Omental fat pad (tissue), 4 donors: ENCODE results near the gene C5orf24. TPM values are rescaled to one million over a fixed set of nuclear protein-coding genes. Genes with fewer than 3 reads are reported as not detected.
A peak's percentile ranks its signal among the peaks of the same experiment; 100 is the strongest.

Experiments used
- ATAC-seq: fragments of 150-250 bp; one replicate; pipeline ENCODE4 v1.9.1; 2016; ENCODE audit warnings: mild to moderate bottlenecking, moderate library complexity; ENCODE audit not compliant: low FRiP score
- DNase-seq: peaks from one replicate; pipeline ENCODE4 v3.0.0-alpha.2; 2019; ENCODE audit warnings: low spot score
- CTCF ChIP-seq, 3 donors: fragments of 450-650 bp; IDR thresholded peaks; one replicate each; pipeline ENCODE4 v1.5.1; 2016 to 2017; ENCODE audit warnings: antibody characterized with exemption in 3 of 3, mild to moderate bottlenecking in 3 of 3, moderate library complexity in 2 of 3
- total RNA-seq, 4 donors: library from RNA; depleted of rRNA; stranded (reverse); fragments of >200 nt; gene quantifications; one replicate each; pipeline ENCODE4 v1.1.0, GENCODE V29; 2016

Gene C5orf24
- total RNA-seq, result 10 to 100 TPM; 36.1 to 56.0 (median 45.9) TPM

- no peak for TF ChIP-seq CTCF (IDR thresholded peaks at IDR 0.05)
- ATAC-seq (peak; percentile 98), DNase-seq (peak; percentile 68)
Measured at GRCh38 chr5:134845852-134846640, at the start of gene C5orf24. Gene C5orf24, plus strand, starts transcription at chr5:134845968. Its CDS starts 8,933 bp downstream, at chr5:134854901.

GRCh38 chr5:134798468-134798867 is 47.3 kb upstream of the C5orf24 start:
- no peak for ATAC-seq
- DNase-seq, result no peak
- no peak for TF ChIP-seq CTCF (IDR thresholded peaks at IDR 0.05)

- no peak for TF ChIP-seq CTCF (IDR thresholded peaks at IDR 0.05)
- ATAC-seq, result no peak
- no peak for DNase-seq
Measured at GRCh38 chr5:134803821-134804220, 41.9 kb upstream of the C5orf24 start.

GRCh38 chr5:134813407-134813806 is 32.4 kb upstream of the C5orf24 start:
- no peak for TF ChIP-seq CTCF (IDR thresholded peaks at IDR 0.05)
- DNase-seq (no peak), ATAC-seq (no peak)

GRCh38 chr5:134813827-134814226 is 31.9 kb upstream of the C5orf24 start:
- DNase-seq (no peak), ATAC-seq (no peak)
- TF ChIP-seq CTCF (IDR thresholded peaks at IDR 0.05), result no peak

- TF ChIP-seq CTCF (IDR thresholded peaks at IDR 0.05), result no peak
- no peak for ATAC-seq
- DNase-seq, result no peak
Measured at GRCh38 chr5:134817006-134817405, 28.8 kb upstream of the C5orf24 start.

GRCh38 chr5:134818776-134819175 is 27.0 kb upstream of the C5orf24 start:
- DNase-seq (no peak), ATAC-seq (no peak)
- TF ChIP-seq CTCF (IDR thresholded peaks at IDR 0.05), result no peak
